HepG2 (cell line): ENCODE results near the gene CAVIN1. TPM values are rescaled to one million over a fixed set of nuclear protein-coding genes. Genes with fewer than 3 reads are reported as not detected.

Source experiments
- ATM ChIP-seq: fragments of 450-650 bp; IDR thresholded peaks from 2 replicates; pipeline ENCODE4 v1.7.1; 2017; ENCODE audit warnings: mild to moderate bottlenecking, borderline replicate concordance
- CBFB ChIP-seq: sonication (generic); formaldehyde crosslinking; IDR thresholded peaks from 2 replicates; pipeline ENCODE4 v1.4.0; 2020; ENCODE audit warnings: missing genetic modification reagents
- FOSL2 ChIP-seq: sonication (generic); formaldehyde crosslinking; IDR thresholded peaks from 2 replicates; pipeline ENCODE4 v1.4.0; 2020; ENCODE audit warnings: missing genetic modification reagents
- KDM5B ChIP-seq: sonication (generic); formaldehyde crosslinking; IDR thresholded peaks from 2 replicates; pipeline ENCODE4 v1.4.0; 2020; ENCODE audit warnings: missing genetic modification reagents, mild to moderate bottlenecking, borderline replicate concordance
- KLF12 ChIP-seq: sonication (generic); formaldehyde crosslinking; IDR thresholded peaks from 2 replicates; pipeline ENCODE4 v1.4.0; 2020; ENCODE audit warnings: missing genetic modification reagents, borderline replicate concordance
- MEF2D ChIP-seq: sonication (generic); formaldehyde crosslinking; IDR thresholded peaks from 2 replicates; pipeline ENCODE4 v1.5.1; 2020; ENCODE audit warnings: mild to moderate bottlenecking, missing genetic modification reagents
- SIX4 ChIP-seq: sonication (generic); formaldehyde crosslinking; IDR thresholded peaks from 2 replicates; pipeline ENCODE4 v1.4.0; 2020; ENCODE audit warnings: missing genetic modification reagents
- YEATS2 ChIP-seq: sonication (generic); formaldehyde crosslinking; IDR thresholded peaks from 2 replicates; pipeline ENCODE4 v1.4.0; 2020; ENCODE audit warnings: missing genetic modification reagents, borderline replicate concordance
- ZMYM2 ChIP-seq: sonication (generic); formaldehyde crosslinking; IDR thresholded peaks from 2 replicates; pipeline ENCODE4 v1.8.0; 2022; ENCODE audit warnings: mild to moderate bottlenecking, missing genetic modification reagents
- ZNF292 ChIP-seq: sonication (generic); formaldehyde crosslinking; IDR thresholded peaks from 2 replicates; pipeline ENCODE4 v1.8.1; 2022; ENCODE audit warnings: mild to moderate bottlenecking, low read depth, missing genetic modification reagents, borderline replicate concordance
- ZNF441 ChIP-seq: sonication (generic); formaldehyde crosslinking; IDR thresholded peaks from 2 replicates; pipeline ENCODE4 v1.7.0; 2021; ENCODE audit warnings: missing genetic modification reagents, borderline replicate concordance
- polyA plus RNA-seq, 8 experiments: library from polyadenylated mRNA; depleted of rRNA in 3 of 8; stranded (reverse) in 7 of 8; unstranded in 1 of 8; fragments of >200 nt; fragmentation: Illumina TruSeq in 4 of 8; extraction: Trizol in 4 of 8; gene quantifications; 2 replicates each; pipeline versions ENCODE4 v1.2.1 to v1.2.3, GENCODE V29; 2011 to 2016; ENCODE audit warnings: low read depth in 4 of 8, missing spikeins in 1 of 8, mixed read lengths in 1 of 8; ENCODE audit not compliant: insufficient read depth in 1 of 8
- total RNA-seq, 5 experiments: library from RNA; depleted of rRNA; stranded (reverse); fragments of >200 nt; fragmentation: Illumina TruSeq; extraction: Trizol; gene quantifications; 2 replicates each; pipeline ENCODE4 v1.2.3, GENCODE V29; 2016; ENCODE audit warnings: low read depth in 1 of 5
- TF ChIP-seq, protein P1 (sequence below): sonication (generic); formaldehyde crosslinking; IDR thresholded peaks from 2 replicates; pipeline ENCODE4 v1.8.1; 2023; ENCODE audit warnings: missing genetic modification reagents, mild to moderate bottlenecking, borderline replicate concordance
- TF ChIP-seq, protein P2 (sequence below): sonication (generic); formaldehyde crosslinking; IDR thresholded peaks from 2 replicates; pipeline ENCODE4 v1.4.0; 2020; ENCODE audit warnings: missing genetic modification reagents, low read depth, mild to moderate bottlenecking, borderline replicate concordance
- TF ChIP-seq, protein P3 (sequence below): sonication (generic); formaldehyde crosslinking; IDR thresholded peaks from 2 replicates; pipeline ENCODE4 v1.4.0; 2020; ENCODE audit warnings: missing genetic modification reagents
- TF ChIP-seq, protein P4 (sequence below): sonication (generic); formaldehyde crosslinking; conservative IDR thresholded peaks from 2 replicates; pipeline ENCODE4 v1.4.0; 2020; ENCODE audit warnings: mild to moderate bottlenecking, missing genetic modification reagents, moderate library complexity
- TF ChIP-seq, protein P5 (sequence below): sonication (generic); formaldehyde crosslinking; IDR thresholded peaks from 2 replicates; pipeline ENCODE4 v1.5.1; 2020; ENCODE audit warnings: missing genetic modification reagents, mild to moderate bottlenecking, borderline replicate concordance
- TF ChIP-seq, protein P6 (sequence below): sonication (generic); formaldehyde crosslinking; IDR thresholded peaks from 2 replicates; pipeline ENCODE4 v1.4.0; 2020; ENCODE audit warnings: mild to moderate bottlenecking, low read depth, missing genetic modification reagents

CAVIN1 gene
- total and polyA plus RNA-seq, 2 of the 13 experiments (the other 11 are each of a cell fraction or from before 2014, with no cell fraction given), result 15.9 to 25.5 TPM

DNA sequence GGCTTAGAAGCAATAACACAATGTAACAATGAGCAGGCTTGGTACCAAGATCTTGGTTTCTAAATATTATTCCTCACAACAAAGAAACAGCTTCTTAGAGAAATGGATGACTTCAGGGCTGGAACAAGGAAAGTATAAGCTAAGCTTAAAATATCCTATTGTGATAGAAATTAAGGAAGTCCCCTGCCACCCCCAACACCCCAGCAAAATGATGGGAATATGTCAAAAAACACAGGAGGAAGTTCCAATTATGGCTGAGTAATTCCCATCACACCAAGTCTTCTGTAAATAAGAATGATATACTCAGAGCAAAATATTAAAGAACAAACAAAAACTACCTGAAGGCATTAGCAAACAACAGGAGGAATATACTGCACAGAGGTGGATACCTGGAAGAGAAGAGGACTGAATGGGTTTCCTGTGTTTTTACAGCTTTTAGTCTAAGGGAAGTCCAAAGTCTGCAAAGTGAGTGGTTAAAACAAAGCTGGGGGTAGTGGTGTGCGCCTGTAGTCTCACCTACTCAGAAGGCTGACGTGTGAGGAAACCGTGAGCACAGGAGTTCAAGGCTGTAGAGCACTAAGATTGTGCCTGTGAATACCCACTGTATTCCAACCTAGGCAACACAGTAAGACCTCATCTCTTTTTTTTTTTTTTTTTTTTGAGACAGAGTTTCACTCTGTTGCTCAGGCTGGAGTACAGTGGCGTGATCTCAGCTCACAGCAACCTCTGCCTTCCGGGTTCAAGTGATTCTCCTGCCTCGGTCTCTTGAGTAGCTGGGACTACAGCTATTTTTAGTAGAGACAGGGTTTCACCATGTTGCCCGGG, 18.5 kb upstream of the CAVIN1 start (continued):
- peak; percentile 60; the same call in 1 of the 2 replicates for TF ChIP-seq ZNF292 (CRISPR knock-in tag)
- no peak for TF ChIP-seq SIX4
- peak; percentile 27; the same call in 1 of the 2 replicates for TF ChIP-seq MEF2D (CRISPR knock-in tag)
- TF ChIP-seq, protein P1, sequence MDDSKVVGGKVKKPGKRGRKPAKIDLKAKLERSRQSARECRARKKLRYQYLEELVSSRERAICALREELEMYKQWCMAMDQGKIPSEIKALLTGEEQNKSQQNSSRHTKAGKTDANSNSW (CRISPR knock-in tag), result no peak
- TF ChIP-seq ZMYM2 (CRISPR knock-in tag), result 0 out of 2 replicates have a peak, but pooled peaks have one; percentile 31
- TF ChIP-seq, protein P2, sequence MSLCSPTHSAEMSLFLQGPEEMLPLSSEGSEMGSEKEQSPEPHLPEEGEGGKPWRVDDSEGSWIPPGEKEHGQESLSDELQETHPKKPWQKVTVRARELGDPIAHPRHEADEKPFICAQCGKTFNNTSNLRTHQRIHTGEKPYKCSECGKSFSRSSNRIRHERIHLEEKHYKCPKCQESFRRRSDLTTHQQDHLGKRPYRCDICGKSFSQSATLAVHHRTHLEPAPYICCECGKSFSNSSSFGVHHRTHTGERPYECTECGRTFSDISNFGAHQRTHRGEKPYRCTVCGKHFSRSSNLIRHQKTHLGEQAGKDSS (CRISPR knock-in tag), result 0 out of 2 replicates have a peak, but pooled peaks have one; percentile 33
- peak; percentile 35; the same call in 1 of the 2 replicates for TF ChIP-seq YEATS2 (CRISPR knock-in tag)
- TF ChIP-seq, protein P3, sequence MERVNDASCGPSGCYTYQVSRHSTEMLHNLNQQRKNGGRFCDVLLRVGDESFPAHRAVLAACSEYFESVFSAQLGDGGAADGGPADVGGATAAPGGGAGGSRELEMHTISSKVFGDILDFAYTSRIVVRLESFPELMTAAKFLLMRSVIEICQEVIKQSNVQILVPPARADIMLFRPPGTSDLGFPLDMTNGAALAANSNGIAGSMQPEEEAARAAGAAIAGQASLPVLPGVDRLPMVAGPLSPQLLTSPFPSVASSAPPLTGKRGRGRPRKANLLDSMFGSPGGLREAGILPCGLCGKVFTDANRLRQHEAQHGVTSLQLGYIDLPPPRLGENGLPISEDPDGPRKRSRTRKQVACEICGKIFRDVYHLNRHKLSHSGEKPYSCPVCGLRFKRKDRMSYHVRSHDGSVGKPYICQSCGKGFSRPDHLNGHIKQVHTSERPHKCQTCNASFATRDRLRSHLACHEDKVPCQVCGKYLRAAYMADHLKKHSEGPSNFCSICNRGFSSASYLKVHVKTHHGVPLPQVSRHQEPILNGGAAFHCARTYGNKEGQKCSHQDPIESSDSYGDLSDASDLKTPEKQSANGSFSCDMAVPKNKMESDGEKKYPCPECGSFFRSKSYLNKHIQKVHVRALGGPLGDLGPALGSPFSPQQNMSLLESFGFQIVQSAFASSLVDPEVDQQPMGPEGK (CRISPR knock-in tag), result peak; percentile 65; the same call in 1 of the 2 replicates
- TF ChIP-seq FOSL2 (CRISPR knock-in tag), result peak; percentile 22; the same call in 1 of the 2 replicates
- TF ChIP-seq CBFB, result no peak
- TF ChIP-seq, protein P4, sequence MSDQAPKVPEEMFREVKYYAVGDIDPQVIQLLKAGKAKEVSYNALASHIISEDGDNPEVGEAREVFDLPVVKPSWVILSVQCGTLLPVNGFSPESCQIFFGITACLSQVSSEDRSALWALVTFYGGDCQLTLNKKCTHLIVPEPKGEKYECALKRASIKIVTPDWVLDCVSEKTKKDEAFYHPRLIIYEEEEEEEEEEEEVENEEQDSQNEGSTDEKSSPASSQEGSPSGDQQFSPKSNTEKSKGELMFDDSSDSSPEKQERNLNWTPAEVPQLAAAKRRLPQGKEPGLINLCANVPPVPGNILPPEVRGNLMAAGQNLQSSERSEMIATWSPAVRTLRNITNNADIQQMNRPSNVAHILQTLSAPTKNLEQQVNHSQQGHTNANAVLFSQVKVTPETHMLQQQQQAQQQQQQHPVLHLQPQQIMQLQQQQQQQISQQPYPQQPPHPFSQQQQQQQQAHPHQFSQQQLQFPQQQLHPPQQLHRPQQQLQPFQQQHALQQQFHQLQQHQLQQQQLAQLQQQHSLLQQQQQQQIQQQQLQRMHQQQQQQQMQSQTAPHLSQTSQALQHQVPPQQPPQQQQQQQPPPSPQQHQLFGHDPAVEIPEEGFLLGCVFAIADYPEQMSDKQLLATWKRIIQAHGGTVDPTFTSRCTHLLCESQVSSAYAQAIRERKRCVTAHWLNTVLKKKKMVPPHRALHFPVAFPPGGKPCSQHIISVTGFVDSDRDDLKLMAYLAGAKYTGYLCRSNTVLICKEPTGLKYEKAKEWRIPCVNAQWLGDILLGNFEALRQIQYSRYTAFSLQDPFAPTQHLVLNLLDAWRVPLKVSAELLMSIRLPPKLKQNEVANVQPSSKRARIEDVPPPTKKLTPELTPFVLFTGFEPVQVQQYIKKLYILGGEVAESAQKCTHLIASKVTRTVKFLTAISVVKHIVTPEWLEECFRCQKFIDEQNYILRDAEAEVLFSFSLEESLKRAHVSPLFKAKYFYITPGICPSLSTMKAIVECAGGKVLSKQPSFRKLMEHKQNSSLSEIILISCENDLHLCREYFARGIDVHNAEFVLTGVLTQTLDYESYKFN (CRISPR knock-in tag), result peak; percentile 90
- 0 out of 2 replicates have a peak, but pooled peaks have one; percentile 18 for TF ChIP-seq ZNF441
- no peak for TF ChIP-seq ATM
- TF ChIP-seq, protein P5, sequence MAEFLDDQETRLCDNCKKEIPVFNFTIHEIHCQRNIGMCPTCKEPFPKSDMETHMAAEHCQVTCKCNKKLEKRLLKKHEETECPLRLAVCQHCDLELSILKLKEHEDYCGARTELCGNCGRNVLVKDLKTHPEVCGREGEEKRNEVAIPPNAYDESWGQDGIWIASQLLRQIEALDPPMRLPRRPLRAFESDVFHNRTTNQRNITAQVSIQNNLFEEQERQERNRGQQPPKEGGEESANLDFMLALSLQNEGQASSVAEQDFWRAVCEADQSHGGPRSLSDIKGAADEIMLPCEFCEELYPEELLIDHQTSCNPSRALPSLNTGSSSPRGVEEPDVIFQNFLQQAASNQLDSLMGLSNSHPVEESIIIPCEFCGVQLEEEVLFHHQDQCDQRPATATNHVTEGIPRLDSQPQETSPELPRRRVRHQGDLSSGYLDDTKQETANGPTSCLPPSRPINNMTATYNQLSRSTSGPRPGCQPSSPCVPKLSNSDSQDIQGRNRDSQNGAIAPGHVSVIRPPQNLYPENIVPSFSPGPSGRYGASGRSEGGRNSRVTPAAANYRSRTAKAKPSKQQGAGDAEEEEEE (CRISPR knock-in tag), result peak; percentile 31; the same call in 1 of the 2 replicates
- TF ChIP-seq KDM5B (CRISPR knock-in tag), result no peak
- no peak for TF ChIP-seq KLF12 (CRISPR knock-in tag)
- TF ChIP-seq, protein P6, sequence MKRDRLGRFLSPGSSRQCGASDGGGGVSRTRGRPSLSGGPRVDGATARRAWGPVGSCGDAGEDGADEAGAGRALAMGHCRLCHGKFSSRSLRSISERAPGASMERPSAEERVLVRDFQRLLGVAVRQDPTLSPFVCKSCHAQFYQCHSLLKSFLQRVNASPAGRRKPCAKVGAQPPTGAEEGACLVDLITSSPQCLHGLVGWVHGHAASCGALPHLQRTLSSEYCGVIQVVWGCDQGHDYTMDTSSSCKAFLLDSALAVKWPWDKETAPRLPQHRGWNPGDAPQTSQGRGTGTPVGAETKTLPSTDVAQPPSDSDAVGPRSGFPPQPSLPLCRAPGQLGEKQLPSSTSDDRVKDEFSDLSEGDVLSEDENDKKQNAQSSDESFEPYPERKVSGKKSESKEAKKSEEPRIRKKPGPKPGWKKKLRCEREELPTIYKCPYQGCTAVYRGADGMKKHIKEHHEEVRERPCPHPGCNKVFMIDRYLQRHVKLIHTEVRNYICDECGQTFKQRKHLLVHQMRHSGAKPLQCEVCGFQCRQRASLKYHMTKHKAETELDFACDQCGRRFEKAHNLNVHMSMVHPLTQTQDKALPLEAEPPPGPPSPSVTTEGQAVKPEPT (CRISPR knock-in tag), result no peak
